Spinal cord (tissue), 10 donors: ENCODE measurements around the gene CARM1. TPM values are rescaled to one million over a fixed set of nuclear protein-coding genes. Genes with fewer than 3 reads are reported as not detected.

Source experiments
- DNase-seq, 6 donors: peaks; one replicate each; pipeline versions ENCODE4 v3.0.0 to v3.0.0-alpha.2; 2013 to 2015; ENCODE audit warnings: low spot score in 6 of 6, low read depth in 4 of 6
- H3K27ac ChIP-seq: one replicate; pipeline ENCODE4 v1.5.1; 2013; ENCODE audit warnings: low read depth, low read length, control low read depth
- H3K27me3 ChIP-seq: one replicate; pipeline ENCODE4 v1.6.1; 2013; ENCODE audit warnings: low read length; ENCODE audit not compliant: control insufficient read depth, insufficient read depth
- H3K36me3 ChIP-seq: one replicate; pipeline ENCODE4 v1.6.1; 2013; ENCODE audit warnings: low read length; ENCODE audit not compliant: control insufficient read depth, insufficient read depth
- H3K4me1 ChIP-seq: one replicate; pipeline ENCODE4 v1.6.1; 2013; ENCODE audit warnings: low read length; ENCODE audit not compliant: control insufficient read depth, insufficient read depth
- H3K4me3 ChIP-seq: one replicate; pipeline ENCODE4 v1.5.1; 2013; ENCODE audit warnings: low read depth, low read length, control low read depth
- H3K9me3 ChIP-seq: one replicate; pipeline ENCODE4 v1.6.1; 2013; ENCODE audit warnings: low read length; ENCODE audit not compliant: control insufficient read depth, insufficient read depth
- WGBS: methylation state at CpG from one replicate; pipeline ENCODE4 v1.1.5; 2013; ENCODE audit warnings: missing lambda C conversion rate; ENCODE audit not compliant: insufficient coverage; 5-methylcytosine and 5-hydroxymethylcytosine counted together
- polyA plus RNA-seq, 2 donors: library from polyadenylated mRNA; unstranded; fragments of 120-200 nt; gene quantifications; one replicate each; pipeline ENCODE4 v1.2.1, GENCODE V29; 2013; ENCODE audit not compliant: insufficient read length in 2 of 2
- total RNA-seq, 2 donors: library from RNA; depleted of rRNA in 1 of 2; stranded (reverse); fragments of 120-200 nt in 1 of 2; fragments of >200 nt in 1 of 2; gene quantifications; one replicate each; pipeline versions ENCODE4 v1.2.3 to v1.2.4, GENCODE V29; 2013 to 2014
- donor health status: healthy.

The CARM1 gene
- total and polyA plus RNA-seq, 4 donors = 17.4 to 72.1 (median 42.8) TPM

DNA sequence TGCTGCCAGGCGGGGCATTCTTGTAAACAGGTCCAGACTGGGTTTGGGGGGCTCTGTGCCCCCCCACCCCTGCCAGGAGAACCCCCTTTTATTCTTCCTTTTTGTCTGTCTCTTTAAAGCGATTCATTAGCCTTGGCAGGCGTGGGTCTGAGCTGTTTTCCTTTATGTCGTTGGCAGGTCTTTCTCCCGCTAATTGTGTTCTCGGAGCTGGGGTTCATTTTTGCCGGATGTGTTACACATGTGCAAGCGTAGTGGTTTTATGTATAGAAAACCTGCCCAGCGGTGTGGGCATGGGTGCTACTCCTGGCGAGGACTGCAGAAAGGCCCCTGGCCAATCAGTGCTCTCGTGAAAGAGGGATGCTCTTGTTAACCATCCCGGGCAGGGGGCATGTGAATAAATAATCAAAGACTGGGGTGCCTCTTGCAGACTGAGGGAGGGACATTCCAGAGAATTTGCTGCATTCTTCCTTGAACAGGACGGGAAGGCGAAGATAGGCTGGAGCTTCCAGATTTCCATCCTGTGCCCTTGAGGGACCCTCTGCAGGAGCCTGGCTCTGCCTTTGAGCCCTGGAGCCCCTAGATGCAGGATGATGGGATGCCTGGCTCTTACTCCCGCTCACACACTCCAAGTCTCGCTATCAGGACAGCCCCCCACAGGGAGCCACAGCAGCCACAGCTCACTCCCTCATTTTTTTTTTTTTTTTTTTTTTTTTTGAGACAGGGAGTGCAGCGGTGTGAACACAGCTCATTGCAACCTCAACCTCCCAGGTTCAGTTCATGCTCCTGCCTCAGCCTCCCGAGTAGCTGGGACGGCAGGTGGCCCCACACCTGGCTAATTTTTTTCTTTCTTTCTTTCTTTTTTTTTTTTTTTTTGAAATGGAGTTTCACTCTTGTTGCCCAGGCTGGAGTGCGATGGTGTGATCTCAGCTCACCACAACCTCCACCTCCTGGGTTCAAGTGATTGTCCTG is 14.1 kb downstream of the CARM1 start:
- Histone ChIP-seq H3K4me1 (peaks cover 62% of the 10 kb centered on the region), H3K4me3 (no peak overlapping the region), H3K9me3 (no peaks in the 10 kb centered on the region), H3K27me3 (no peaks in the 10 kb centered on the region), H3K27ac (peak overlapping the region; percentile 61), H3K36me3 (peaks cover 31% of the 10 kb centered on the region)
- WGBS = 17% methylated on average over 8 of the region's 20 CpGs
- DNase-seq = peak in 2 of 6 donors; percentile 69 to 73

DNA sequence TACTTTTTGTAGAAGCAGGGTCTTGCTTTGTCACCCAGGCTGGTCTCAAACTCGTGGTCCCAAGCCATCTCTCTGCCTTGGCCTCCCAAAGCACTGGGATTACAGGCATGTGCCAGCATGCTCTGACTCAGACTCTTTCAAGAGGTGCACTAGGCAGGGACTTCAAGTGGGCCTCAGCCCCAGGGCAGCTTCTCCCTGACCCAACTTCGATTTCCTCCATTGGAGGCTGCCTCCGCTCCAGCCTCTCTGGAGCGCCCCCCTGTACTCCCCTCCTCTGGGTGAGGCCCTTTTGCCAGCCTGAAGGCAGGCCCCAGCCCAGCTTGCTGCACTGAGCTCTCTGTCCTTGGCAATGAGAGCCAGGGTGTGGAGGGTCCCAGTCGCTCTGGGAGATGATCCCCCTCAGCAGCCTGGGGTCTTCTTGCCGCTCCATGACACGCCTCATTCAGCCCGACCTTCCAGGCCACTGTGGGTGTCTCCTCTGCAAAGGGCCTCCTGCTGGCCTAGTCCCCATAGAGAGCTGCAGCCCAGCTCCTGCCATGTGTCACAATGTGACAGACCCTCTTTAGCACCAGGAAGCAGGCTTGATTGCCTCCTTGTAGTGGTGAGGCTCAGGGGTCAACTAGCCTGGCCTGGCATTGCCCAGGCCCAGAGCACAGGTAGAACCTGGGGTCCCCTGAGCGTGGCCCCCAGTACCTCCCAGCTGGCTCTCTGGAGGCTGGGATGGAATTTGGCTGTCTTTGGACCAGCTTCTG is 16.4 kb downstream of the CARM1 start:
- Histone ChIP-seq H3K4me3 (no peak overlapping the region), H3K4me1 (peaks cover 63% of the 10 kb centered on the region), H3K36me3 (peaks cover 17% of the 10 kb centered on the region), H3K27ac (no peak overlapping the region), H3K27me3 (no peaks in the 10 kb centered on the region), H3K9me3 (no peaks in the 10 kb centered on the region)
- WGBS = 68% methylated on average over 9 of the region's 9 CpGs
- DNase-seq = no peak

DNA sequence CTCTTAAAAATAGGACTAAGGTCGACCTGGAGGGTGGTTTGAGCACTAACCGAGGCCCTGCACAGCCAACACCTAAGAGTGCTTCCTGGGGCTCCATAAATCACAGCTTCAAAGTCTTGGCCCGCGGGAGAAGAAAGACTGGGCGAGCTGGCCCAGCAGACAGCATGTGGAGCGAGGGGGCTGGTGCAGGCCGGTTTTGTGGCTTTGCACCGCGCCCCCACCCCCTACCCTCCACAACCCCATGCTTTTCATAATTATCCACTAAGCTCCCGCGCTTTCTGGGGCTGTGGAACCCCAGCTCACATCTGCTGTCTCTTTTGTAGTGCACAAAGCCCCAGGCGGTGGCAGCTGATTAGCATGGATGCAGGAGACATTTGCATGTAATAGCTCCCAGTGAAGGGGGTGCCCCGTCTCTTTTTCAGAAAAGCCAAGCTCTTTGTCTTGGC is 17.1 kb downstream of the CARM1 start:
- H3K36me3 ChIP-seq = peaks cover 11% of the 10 kb centered on the region
- peak in 2 of 6 donors; percentile 86 to 91 for DNase-seq
- H3K27me3 ChIP-seq = no peaks in the 10 kb centered on the region
- H3K4me3 ChIP-seq = no peak overlapping the region
- peak overlapping the region; percentile 7 for H3K27ac ChIP-seq
- 12% methylated on average over 10 of the region's 13 CpGs for WGBS
- H3K4me1 ChIP-seq = peaks cover 65% of the 10 kb centered on the region
- no peaks in the 10 kb centered on the region for H3K9me3 ChIP-seq

DNA sequence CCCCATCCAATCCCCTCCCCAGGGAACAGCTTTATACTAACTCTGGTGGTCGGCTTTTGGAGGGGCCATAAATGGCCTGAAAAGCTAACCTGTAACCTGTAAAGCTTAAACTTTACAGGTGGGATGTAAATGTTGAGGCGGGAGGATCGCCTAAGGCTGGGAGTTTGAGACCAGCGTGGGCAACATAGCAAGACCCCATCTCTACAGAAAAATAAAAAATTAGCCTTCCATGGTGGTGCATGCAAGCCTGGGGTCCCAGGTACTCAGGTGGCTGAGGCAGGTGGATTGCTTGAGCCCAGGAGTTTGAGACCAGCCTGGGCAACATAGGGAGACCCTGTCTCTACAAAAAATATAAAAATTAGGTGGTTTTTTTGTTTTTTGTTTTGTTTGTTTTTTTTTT is 18.5 kb downstream of the CARM1 start:
- H3K9me3 ChIP-seq = no peaks in the 10 kb centered on the region
- peaks cover 73% of the 10 kb centered on the region for H3K4me1 ChIP-seq
- WGBS = no CpG with 5 or more reads among the region's 4 CpGs
- DNase-seq = no peak
- no peak overlapping the region for H3K4me3 ChIP-seq
- peaks cover 11% of the 10 kb centered on the region for H3K36me3 ChIP-seq
- no peaks in the 10 kb centered on the region for H3K27me3 ChIP-seq
- H3K27ac ChIP-seq = no peak overlapping the region

DNA sequence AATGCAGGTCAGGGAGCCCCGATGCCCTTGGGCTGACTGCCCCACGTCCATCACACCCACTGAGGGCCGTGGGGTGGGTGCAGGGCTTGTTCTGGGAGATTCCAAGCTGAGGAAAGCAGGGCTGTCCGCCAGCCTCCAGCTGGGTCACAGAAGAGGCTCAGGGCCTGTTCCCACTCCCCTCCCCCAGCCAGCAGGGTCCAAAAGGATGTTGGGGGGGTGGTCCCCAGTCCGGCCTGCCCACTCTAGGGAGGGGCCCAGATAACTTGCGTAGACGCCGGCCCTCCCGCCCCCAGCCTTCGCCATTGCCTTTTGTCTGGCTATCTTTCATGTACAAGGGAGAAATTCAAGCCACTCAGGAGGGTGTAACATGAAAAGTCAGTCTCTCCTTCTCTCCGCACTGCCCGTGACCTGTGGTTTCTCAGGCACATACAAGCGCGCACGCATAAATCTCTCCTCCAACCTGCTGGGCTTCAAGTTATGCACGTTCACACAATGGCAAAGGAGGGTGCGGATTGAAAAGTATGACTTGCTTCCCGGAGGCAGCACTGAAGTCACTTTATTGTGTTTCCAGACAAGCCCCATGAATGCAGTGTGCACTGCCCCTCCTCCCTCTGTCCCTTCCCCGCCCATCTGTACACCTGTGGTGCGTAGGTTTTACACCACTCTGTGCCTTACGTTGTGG is 20.2 kb downstream of the CARM1 start:
- Histone ChIP-seq H3K36me3 (peaks cover 14% of the 10 kb centered on the region), H3K9me3 (no peaks in the 10 kb centered on the region), H3K27me3 (no peaks in the 10 kb centered on the region), H3K27ac (peak overlapping the region; percentile 69), H3K4me3 (no peak overlapping the region), H3K4me1 (peaks cover 76% of the 10 kb centered on the region)
- 30% methylated on average over 8 of the region's 21 CpGs for WGBS
- DNase-seq = peak in 2 of 6 donors; percentile 70 to 81

DNA sequence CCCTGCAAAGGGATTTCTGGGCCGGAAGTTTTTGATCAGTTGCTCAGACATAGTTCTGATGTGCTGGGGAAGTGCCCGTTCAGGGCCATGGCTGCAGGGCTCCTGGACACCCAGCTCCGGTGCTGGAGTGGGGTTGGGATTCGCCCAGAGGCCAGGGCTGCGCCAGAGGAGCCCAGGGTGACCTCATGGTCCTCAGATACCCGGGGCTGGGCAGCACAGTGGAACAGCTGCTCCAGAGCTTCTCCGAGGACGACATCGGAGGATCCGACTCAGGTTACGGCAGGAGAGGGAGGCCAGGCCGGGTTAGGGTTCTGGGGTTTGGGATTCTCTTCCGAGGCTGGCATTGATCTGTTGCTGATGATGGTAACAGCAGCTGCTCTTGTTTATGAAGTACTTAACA is 20.9 kb downstream of the CARM1 start:
- peaks cover 77% of the 10 kb centered on the region for H3K4me1 ChIP-seq
- no peaks in the 10 kb centered on the region for H3K27me3 ChIP-seq
- DNase-seq = no peak
- H3K4me3 ChIP-seq = no peak overlapping the region
- H3K9me3 ChIP-seq = no peaks in the 10 kb centered on the region
- peaks cover 7% of the 10 kb centered on the region for H3K36me3 ChIP-seq
- WGBS = 70% methylated on average over 5 of the region's 13 CpGs
- H3K27ac ChIP-seq = no peak overlapping the region

DNA sequence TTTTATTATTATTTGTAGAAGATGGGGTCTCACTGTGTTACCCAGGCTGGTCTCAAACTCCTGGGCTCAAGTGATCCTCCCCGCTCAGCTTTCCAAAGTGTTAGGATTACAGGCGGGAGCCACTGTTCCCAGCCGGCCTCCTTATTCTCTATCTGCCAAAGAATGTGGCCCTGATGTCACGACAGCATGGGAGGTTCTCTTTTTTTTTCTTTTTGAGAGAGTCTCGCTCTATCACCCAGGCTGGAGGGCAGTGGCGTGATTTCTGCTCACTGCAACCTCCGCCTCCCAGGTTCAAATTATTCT is 23.5 kb downstream of the CARM1 start:
- DNase-seq = no peak
- Histone ChIP-seq H3K36me3 (peaks cover 14% of the 10 kb centered on the region), H3K4me3 (no peak overlapping the region), H3K4me1 (peaks cover 73% of the 10 kb centered on the region), H3K27me3 (no peaks in the 10 kb centered on the region), H3K9me3 (no peaks in the 10 kb centered on the region), H3K27ac (no peak overlapping the region)
- WGBS = 72% methylated on average over 5 of the region's 7 CpGs

DNA sequence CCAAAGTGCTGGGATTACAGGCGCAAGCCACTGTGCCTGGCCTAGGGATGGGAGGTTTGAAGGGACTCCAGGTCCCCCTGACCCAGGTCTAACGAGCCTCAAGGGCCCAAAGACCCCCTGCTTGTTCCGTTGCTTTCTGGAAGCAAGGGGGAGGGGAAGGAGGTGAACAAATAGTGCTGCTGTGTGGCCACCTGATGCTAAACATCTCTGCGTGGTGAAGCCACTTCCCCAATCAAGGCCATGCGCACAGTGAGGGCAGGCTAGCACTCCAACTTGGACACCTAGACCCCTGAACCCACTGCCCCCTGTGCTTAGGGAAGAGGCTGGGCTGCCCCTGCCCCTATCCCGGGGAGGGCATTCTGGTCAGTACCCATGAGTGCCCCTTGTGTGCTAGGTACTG is 24.0 kb downstream of the CARM1 start:
- no peaks in the 10 kb centered on the region for H3K9me3 ChIP-seq
- no peaks in the 10 kb centered on the region for H3K27me3 ChIP-seq
- no peak overlapping the region for H3K4me3 ChIP-seq
- H3K36me3 ChIP-seq = peaks cover 14% of the 10 kb centered on the region
- DNase-seq = no peak
- WGBS = 80% methylated on average over 4 of the region's 6 CpGs
- H3K4me1 ChIP-seq = peaks cover 73% of the 10 kb centered on the region
- no peak overlapping the region for H3K27ac ChIP-seq

DNA sequence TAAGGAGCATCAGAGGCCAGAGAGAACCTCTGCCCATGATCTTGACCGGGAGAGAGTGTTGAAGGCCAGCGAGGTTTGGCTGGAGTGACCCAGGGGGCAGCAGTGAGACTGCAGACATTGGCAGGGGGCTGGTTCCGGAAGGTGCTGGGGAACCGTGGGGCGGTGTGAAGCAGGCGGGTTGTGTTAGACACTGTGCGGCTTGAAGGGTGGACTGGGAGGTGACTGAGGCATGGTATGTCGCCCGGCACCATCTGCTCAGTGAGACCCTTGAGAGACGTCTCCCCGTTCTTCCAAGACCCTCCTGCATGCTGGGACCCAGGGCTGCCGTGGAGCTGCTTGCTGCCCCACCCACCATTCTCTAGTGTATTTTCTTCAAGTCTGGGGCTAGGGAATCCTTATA is 24.6 kb downstream of the CARM1 start:
- Histone ChIP-seq H3K27me3 (no peaks in the 10 kb centered on the region), H3K4me3 (no peak overlapping the region), H3K9me3 (no peaks in the 10 kb centered on the region), H3K27ac (no peak overlapping the region), H3K36me3 (peaks cover 14% of the 10 kb centered on the region), H3K4me1 (peaks cover 70% of the 10 kb centered on the region)
- no peak for DNase-seq
- WGBS = 58% methylated on average over 5 of the region's 12 CpGs
